GM18861 (cell line): ENCODE measurements around the gene TCF3.
"Not testable (repeated sequence)": the region's sequence is repeated elsewhere in the genome, so short reads cannot be mapped to it uniquely, and the experiment has no call there.

Experiments used
- ATAC-seq: cut with Tn5 transposase; IDR thresholded peaks from one replicate; pipeline ENCODE4 v1.9.1; 2021; ENCODE audit not compliant: unreplicated experiment

Gene TCF3

GRCh38 chr19:1652471-1653299 is at the start of gene TCF3:
Gene TCF3, minus strand, starts transcription at chr19:1652615. Its CDS starts 2,367 bp downstream, at chr19:1650248.
- ATAC-seq: peak; percentile 54

DNA sequence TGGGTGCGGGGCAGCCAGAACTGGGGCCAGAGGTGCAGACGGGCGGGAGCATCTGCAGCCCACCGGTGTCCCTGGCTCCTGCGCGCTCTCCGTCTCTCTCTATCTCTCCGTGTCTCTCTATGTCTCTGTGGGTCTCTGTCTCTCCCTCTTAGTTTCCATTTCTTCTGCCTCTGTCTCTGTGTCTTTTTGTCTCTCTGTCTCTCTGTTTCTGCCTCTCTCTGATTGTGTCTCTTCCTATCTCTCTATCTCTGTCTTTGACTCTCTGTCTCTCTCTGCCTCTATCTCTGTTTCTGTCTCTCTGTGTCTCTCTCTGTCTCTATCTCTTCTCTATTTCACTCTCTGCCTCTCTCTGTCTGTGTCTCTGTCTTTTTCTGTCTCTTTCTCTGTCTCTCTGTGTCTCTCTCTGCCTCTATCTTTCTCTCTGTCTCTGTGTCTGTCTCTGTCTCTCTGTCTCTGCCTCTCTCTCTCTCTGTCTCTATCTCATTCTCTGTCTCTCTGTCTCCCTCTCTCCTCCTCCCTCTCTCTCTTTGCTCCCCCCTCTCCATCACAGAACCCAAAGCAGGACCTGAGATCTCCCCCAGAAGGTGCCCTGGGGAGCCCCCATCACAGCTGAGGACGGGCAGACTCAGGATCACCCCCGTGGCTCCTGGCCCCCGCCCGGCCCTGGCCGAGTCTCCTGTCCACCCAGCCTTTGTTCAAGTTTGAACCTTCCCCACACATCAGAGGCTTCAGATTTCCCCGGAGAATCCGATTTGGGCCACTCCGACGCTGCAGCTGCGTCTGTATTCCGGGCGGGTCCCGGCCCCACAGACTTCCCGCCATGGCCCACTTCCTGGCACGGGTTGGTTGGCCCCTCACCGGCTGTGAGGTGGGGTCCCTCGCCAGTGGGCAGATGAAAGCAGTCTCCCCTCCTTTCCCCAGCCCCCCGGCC is 48.6 kb upstream of the TCF3 start:
- ATAC-seq: no peak

DNA sequence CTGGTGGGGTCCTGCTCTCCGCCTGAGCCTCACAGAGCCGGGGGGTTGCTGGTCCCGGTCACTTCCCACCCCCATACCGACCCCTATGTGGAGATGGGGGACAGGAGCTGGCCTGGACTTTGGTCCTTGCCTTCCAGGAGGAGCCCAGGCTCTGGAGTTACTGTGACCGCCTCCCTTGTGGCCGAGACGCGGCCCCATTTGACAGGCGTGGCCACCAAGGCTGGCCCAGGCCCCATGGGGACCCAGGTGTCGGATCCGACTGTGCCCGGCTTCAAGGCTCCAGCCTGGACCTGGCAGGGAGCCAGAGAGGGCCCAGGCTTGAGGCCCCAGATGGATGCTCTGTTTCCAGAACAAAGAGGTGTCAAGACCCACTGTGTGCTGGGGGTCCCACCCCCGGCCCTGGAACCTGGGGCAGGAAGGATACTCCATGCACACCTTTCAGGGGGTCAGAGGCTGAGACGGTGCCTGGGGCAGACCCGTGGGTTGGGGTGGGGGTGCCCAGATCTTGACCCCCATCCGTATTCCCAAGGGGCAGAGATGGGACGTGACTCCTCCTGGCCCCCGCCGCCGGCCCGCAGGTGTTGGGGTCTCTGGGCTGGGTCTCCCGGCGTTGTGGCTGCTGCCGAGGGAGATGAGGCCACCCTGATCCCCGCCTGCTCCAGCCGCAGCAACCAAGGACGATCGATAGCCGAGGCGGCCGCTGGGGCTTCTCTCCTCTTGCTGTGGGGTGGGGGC is 47.8 kb upstream of the TCF3 start:
- ATAC-seq: no peak

GRCh38 chr19:1699386-1699785 is 47.0 kb upstream of the TCF3 start:
- ATAC-seq: no peak

- no peak for ATAC-seq
Measured at GRCh38 chr19:1698636-1699035, 46.2 kb upstream of the TCF3 start.

DNA sequence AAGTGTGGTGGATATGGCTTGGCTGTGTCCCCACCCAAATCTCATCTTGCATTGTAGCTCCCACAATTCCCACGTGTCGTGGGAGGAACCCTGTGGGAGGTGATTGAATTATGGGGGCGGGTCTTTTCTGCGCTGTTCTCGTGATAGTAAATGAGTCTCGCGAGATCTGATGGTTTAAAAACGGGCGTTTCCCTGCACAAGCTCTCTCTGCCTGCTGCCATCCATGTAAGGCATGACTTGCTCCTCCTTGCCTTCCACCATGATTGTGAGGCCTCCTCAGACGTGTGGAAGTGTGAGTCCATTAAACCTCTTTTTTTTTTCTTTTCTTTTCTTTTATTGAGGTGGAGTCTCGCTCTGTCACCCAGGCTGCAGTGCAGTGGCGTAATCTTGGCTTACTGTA is 43.1 kb upstream of the TCF3 start:
- ATAC-seq: not testable (repeated sequence)

DNA sequence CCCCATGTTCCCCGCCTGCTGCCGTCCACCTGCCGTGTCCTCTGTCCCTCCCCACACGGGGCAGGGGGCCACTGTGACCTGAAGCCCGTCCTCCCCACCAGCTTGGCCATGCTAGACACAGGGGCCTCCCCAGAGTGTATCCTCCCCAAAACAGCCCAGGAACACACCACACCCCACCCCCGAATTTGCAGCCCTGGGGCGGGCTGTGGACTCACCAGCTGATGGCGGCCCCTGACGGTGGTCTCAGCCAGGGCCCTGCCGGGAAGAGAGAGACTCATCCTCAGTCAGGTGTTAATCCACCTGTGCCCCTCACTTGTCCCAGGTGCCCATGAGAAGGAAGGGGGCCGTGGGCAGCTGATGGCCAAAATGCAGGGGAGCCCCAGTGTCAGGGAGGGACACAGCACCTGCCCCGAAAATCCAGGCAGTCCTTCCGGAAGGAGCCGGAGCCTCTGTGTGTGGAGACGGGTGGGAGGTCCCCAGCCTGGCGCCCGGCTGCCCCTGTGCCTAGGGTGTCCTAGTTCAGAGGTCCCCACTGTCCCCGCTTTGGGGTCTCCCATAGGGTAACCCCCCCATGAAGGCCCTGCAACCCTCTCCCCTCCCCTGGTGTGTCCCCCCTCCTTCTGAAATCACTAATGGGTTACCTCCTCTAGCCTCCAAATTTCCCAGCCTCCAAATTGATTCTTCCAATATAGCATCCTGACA is 39.3 kb upstream of the TCF3 start:
- ATAC-seq: no peak

DNA sequence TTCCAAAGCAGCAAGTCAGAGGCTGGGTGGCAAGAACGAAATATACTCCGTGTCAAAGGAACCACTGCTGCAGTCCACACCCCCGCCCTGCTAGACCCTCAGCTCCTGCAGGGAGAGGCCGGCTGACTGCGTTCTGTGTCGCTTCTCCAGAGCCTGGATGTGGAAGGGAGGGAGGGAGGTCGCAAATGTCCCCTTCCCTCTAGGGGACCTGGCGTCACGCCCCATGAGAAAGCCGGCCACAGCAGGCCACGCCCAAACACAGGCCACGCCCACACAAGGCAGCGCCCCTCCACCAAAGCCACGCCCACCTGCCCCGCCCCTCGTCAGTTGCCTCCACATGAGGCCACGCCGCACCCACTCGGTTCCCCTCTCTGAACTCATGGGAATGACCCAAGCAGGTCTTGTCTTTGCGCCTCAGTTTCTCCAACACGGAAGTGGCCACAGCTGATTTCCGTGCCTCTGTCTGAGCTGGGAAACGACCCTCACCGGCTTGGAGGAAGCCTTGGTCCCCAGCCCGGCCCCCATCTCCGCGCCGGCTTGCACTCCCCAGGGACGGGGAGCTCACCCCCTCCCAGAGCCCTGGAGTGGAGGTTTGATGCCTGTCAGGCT is 38.4 kb upstream of the TCF3 start:
- no peak for ATAC-seq

DNA sequence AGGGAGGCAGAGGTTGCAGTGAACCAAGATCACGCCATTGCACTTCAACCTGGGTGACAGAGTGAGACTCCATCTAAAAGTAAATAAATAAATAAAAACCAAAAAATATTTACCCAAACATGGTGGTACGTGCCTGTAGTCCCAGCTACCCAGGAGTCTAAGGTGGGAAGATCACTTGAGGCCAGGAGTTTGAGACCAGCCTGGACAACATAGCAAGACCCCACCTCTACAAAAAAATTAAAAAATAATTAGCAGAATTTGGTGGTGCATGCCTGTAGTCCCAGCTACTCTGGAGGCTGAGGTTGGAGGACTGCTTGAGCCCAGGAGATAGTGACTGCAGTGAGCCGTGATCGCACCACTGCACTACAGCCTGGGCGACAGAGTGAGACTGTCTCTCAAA is 33.4 kb upstream of the TCF3 start:
- ATAC-seq: not testable (repeated sequence)

DNA sequence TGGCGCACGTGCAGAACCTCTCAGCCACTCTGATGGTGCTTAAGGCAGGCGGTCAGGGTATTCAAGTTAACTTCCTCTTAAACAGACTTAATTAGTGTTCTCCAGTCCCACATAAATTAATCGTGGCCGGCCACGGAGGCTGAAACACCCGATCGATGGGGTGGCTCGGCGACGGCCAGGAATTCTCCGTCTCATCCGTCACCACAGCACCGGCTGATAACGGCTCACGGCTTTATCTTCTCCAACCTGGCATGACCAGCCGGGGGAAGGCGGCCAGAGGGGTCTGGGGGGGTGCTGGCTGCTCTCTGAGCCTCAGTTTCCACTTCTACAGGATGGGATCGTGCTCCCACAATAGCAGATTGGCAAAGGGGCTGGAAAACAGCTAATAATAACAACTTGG is 32.6 kb upstream of the TCF3 start:
- ATAC-seq: no peak

DNA sequence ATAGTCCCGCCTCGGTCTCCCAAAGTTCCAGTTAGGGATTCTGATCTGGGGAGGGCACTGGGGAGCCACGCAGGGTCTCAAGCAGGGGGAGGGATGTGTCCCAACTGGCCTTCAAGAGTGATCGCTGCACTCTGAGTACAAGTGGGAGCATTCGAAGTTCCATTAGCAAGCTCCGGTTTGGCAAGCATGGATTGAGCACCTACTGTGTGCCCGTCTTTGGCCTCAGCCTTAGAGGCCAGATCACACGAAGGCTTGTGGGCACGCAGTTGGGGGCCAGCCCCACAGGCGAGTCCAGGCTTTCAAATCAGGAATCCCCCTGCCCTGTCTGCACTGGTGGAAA is 32.1 kb upstream of the TCF3 start:
- no peak for ATAC-seq

GRCh38 chr19:1683869-1684572 is 31.6 kb upstream of the TCF3 start:
- no peak for ATAC-seq

GRCh38 chr19:1680976-1681375 is 28.6 kb upstream of the TCF3 start:
- no peak for ATAC-seq

- ATAC-seq: no peak
Measured at GRCh38 chr19:1678073-1678472, 25.7 kb upstream of the TCF3 start.

- ATAC-seq: no peak
Measured at GRCh38 chr19:1676351-1677266, 24.2 kb upstream of the TCF3 start.

DNA sequence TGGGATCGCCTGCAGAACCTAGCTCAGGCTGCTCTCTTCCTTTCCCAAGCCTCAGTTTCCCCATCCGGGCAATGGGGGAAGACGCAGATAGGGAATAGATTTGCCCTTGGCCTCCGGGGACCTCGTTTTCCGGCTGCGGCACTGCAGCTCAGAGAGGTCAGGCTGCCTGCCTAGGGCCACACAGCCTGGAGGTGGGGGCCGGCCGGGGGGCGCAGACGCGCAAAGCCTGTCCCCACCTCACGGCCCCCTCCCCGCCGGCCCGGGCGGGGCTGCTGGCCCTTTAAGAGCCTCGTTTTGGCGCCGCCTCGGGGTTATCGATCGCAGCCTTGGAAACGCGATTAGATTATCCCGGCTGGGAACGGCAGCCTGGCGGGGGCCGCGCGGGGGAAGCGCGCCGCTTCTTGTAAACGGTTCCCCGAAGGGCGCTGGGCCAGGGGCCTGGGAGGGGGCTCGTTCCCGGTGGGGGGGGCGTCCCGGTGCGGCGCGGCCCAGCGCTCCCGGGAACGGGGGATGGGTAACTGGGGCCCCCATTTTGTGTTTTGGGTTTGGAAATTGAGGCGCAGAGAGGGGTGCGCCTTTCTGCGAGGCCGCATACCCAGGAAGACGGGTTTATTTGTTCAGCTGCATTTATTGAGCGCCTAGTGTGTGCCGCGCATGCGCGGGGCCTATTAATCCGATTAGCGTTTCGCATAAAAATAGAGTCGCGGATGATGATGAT is 23.4 kb upstream of the TCF3 start:
- no peak for ATAC-seq

- no peak for ATAC-seq
Measured at GRCh38 chr19:1674293-1674679, 21.9 kb upstream of the TCF3 start.

DNA sequence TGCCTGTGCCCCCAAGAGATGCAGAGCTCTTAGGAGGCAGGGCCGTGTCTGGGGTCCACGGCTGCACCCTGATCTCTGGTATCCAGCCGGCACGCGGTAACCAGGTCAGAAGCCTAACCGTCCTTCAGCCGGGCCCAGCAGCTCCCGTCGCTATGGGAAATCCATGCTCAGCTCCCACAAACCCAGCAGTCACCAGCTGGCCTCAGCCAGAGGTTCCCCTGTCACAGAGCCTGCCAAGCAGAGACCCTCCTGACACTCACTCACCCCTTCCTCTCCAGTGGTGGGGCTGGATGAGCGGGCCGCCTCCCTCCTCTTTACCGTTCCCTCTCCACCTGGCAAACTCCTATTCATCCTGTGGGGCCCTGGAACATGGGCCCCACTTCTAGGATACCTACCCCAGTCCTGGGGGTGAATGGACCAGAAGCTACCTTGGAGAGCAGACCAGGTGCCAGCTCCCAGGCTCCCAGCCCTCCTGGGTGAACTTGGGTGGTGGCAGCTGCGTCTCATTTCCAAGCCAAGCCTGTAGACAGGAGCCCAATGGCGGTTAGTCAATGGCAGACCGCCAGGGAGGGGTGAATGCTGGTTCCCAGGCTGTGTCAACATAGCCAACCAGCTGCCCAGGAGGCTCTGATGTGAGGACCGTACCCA is 21.4 kb upstream of the TCF3 start:
- ATAC-seq: no peak
